A549 (cell line): ENCODE results near the gene HLCS. TPM values are rescaled to one million over a fixed set of nuclear protein-coding genes. Genes with fewer than 3 reads are reported as not detected.
A peak's percentile ranks its signal among the peaks of the same experiment; 100 is the strongest.

ENCODE experiments used
- ATAC-seq, 2 experiments: fragments of 200-7000 bp in 1 of 2; fragments of >200 bp in 1 of 2; cut with Nextera tagmentation in 1 of 2; cut with Tn5 transposase in 1 of 2; 3 replicates each; pipeline versions ENCODE4 v1.8.0 to v1.9.1; 2018 to 2020; ENCODE audit warnings: mild to moderate bottlenecking in 1 of 2, moderate library complexity in 1 of 2
- CTCF ChIA-PET: fragments of 300-600 bp; sonication (Branson Sonifier 250); formaldehyde crosslinking; extraction: SDS; loops from one replicate; lab custom pipeline; 2021; ENCODE audit warnings: antibody characterized with exemption, inconsistent platforms; lab: Yijun Ruan, JAX
- POLR2A ChIA-PET: fragments of 350-600 bp; formaldehyde crosslinking; extraction: SDS; loops from one replicate; lab custom pipeline; 2021; ENCODE audit warnings: antibody characterized with exemption, inconsistent platforms; lab: Yijun Ruan, JAX
- DNase-seq, 2 experiments: peaks; one replicate each; pipeline versions ENCODE4 v3.0.0 to v3.0.0-alpha.2; 2011 to 2016; ENCODE audit warnings: low read depth in 1 of 2, low spot score in 1 of 2
- FAIRE-seq: peaks from 2 replicates; lab custom pipeline; 2011; peaks lifted over from hg19 to GRCh38; lab: Jason Lieb, UNC
- H3K27ac ChIP-seq, 2 experiments: fragments of >200 bp; sonication (Bioruptor Twin); formaldehyde crosslinking; 3 replicates each; pipeline ENCODE4 v1.5.1; 2016 to 2017
- H3K4me1 ChIP-seq: fragments of >200 bp; sonication (Bioruptor Twin); formaldehyde crosslinking; 3 replicates; pipeline ENCODE4 v1.6.1; 2016
- H3K4me2 ChIP-seq: fragments of >200 bp; sonication (Bioruptor Twin); formaldehyde crosslinking; 3 replicates; pipeline ENCODE4 v1.6.1; 2016
- H3K4me3 ChIP-seq: fragments of >200 bp; sonication (Bioruptor Twin); formaldehyde crosslinking; 3 replicates; pipeline ENCODE4 v1.5.1; 2016
- H3K9me3 ChIP-seq: fragments of >200 bp; sonication (Bioruptor Twin); formaldehyde crosslinking; 3 replicates; pipeline ENCODE4 v1.6.1; 2016
- BCL3 ChIP-seq: fragments of >200 bp; sonication (Bioruptor Twin); formaldehyde crosslinking; IDR thresholded peaks from 3 replicates; pipeline ENCODE4 v1.6.1; 2016
- CBX8 ChIP-seq: fragments of 200-600 bp; sonication (generic); IDR thresholded peaks from 2 replicates; pipeline ENCODE4 v1.6.1; 2016
- CEBPB ChIP-seq, 2 experiments: fragments of >200 bp in 1 of 2; sonication (Bioruptor Twin) in 1 of 2; formaldehyde crosslinking in 1 of 2; IDR thresholded peaks; 2 replicates each; pipeline ENCODE4 v1.6.1; 2012 to 2016
- CHD4 ChIP-seq: fragments of 200-600 bp; sonication (generic); IDR thresholded peaks from 2 replicates; pipeline ENCODE4 v1.6.1; 2016; ENCODE audit warnings: antibody characterized with exemption, mild to moderate bottlenecking, borderline replicate concordance
- CTCF ChIP-seq: fragments of >200 bp; sonication (Bioruptor Twin); formaldehyde crosslinking; IDR thresholded peaks from 3 replicates; pipeline ENCODE4 v1.5.1; 2016
- EHF ChIP-seq: fragments of 250-450 bp; sonication (Bioruptor Pico); IDR thresholded peaks from 2 replicates; pipeline ENCODE4 v1.5.0; 2020; ENCODE audit warnings: mild to moderate bottlenecking
- EHMT2 ChIP-seq: fragments of 200-600 bp; sonication (generic); IDR thresholded peaks from 2 replicates; pipeline ENCODE4 v1.6.1; 2016; ENCODE audit warnings: antibody characterized with exemption, low read depth, mild to moderate bottlenecking, moderate library complexity
- EP300 ChIP-seq, 2 experiments: fragments of >200 bp; sonication (Bioruptor Twin); formaldehyde crosslinking; IDR thresholded peaks; 2 replicates in 1 of 2; 3 replicates in 1 of 2; pipeline ENCODE4 v1.6.1; 2016 to 2017
- FOSB ChIP-seq: fragments of 250-450 bp; sonication (Bioruptor Pico); IDR thresholded peaks from 2 replicates; pipeline ENCODE4 v1.5.0; 2020; ENCODE audit warnings: mild to moderate bottlenecking, moderate library complexity
- FOSL2 ChIP-seq, 2 experiments: fragments of 450-650 bp in 1 of 2; fragments of >200 bp in 1 of 2; sonication (Bioruptor Twin) in 1 of 2; formaldehyde crosslinking; IDR thresholded peaks; 2 replicates each; pipeline versions ENCODE4 v1.5.0 to v1.6.1; 2016 to 2020; ENCODE audit warnings: mild to moderate bottlenecking in 1 of 2, moderate library complexity in 1 of 2
- GATA3 ChIP-seq: IDR thresholded peaks from 2 replicates; pipeline ENCODE4 v1.6.1; 2012; ENCODE audit warnings: borderline replicate concordance
- HOXA7 ChIP-seq: fragments of 250-450 bp; sonication (Bioruptor Pico); IDR thresholded peaks from 2 replicates; pipeline ENCODE4 v1.5.0; 2020; ENCODE audit warnings: mild to moderate bottlenecking, moderate library complexity
- KDM1A ChIP-seq: fragments of 200-600 bp; sonication (generic); IDR thresholded peaks from 2 replicates; pipeline ENCODE4 v1.6.1; 2016; ENCODE audit warnings: low read depth, mild to moderate bottlenecking
- MAX ChIP-seq: IDR thresholded peaks from 2 replicates; pipeline ENCODE4 v1.6.1; 2012
- MYC ChIP-seq: IDR thresholded peaks from 2 replicates; pipeline ENCODE4 v1.6.1; 2012; ENCODE audit warnings: mild to moderate bottlenecking, inconsistent platforms, low read length, improper control_type of control experiment, borderline replicate concordance
- PBX3 ChIP-seq: IDR thresholded peaks from 2 replicates; pipeline ENCODE4 v1.6.1; 2012
- POLR2A ChIP-seq: IDR thresholded peaks from 2 replicates; pipeline ENCODE4 v1.6.1; 2012; ENCODE audit warnings: mild to moderate bottlenecking, low read length
- RAD21 ChIP-seq, 2 experiments: fragments of >200 bp in 1 of 2; sonication (Bioruptor Twin) in 1 of 2; formaldehyde crosslinking in 1 of 2; IDR thresholded peaks in 1 of 2; conservative IDR thresholded peaks in 1 of 2; 2 replicates in 1 of 2; 3 replicates in 1 of 2; pipeline ENCODE4 v1.6.1; 2012 to 2018; ENCODE audit warnings: inconsistent platforms in 1 of 2
- RCOR1 ChIP-seq: fragments of 150-350 bp; IDR thresholded peaks from 2 replicates; pipeline ENCODE4 v1.6.1; 2014; ENCODE audit warnings: antibody characterized with exemption, low read length, low read depth
- RFX5 ChIP-seq: fragments of 450-650 bp; IDR thresholded peaks from 2 replicates; pipeline ENCODE4 v1.7.1; 2014; ENCODE audit warnings: antibody characterized with exemption, mild to moderate bottlenecking, moderate library complexity
- RNF2 ChIP-seq: fragments of 200-600 bp; sonication (generic); IDR thresholded peaks from 2 replicates; pipeline ENCODE4 v1.6.1; 2016; ENCODE audit warnings: low read depth, mild to moderate bottlenecking, antibody characterized with exemption, moderate library complexity, borderline replicate concordance
- SMC3 ChIP-seq: fragments of >200 bp; sonication (Bioruptor Twin); formaldehyde crosslinking; IDR thresholded peaks from 3 replicates; pipeline ENCODE4 v1.6.1; 2018; ENCODE audit warnings: inconsistent platforms
- SREBF2 ChIP-seq: fragments of 450-650 bp; IDR thresholded peaks from 2 replicates; pipeline ENCODE4 v1.6.1; 2014; ENCODE audit warnings: mild to moderate bottlenecking, moderate library complexity
- TFCP2L1 ChIP-seq: fragments of 250-450 bp; sonication (Bioruptor Pico); IDR thresholded peaks from 2 replicates; pipeline ENCODE4 v1.5.0; 2021; ENCODE audit warnings: mild to moderate bottlenecking
- WGBS: methylation state at CpG from one replicate; pipeline ENCODE4 v1.1.6; 2017; ENCODE audit errors: missing lambda C conversion rate; 5-methylcytosine and 5-hydroxymethylcytosine counted together
- polyA plus RNA-seq, 4 experiments: library from polyadenylated mRNA; depleted of rRNA in 3 of 4; stranded (reverse); fragments of >200 nt; fragmentation: RNase III in 1 of 4; extraction: RNeasy Plus Mini Kit Qiagen cat#74134 plus additional on column Dnase treatment in 1 of 4; gene quantifications; 2 replicates in 3 of 4; 3 replicates in 1 of 4; pipeline ENCODE4 v1.2.3, GENCODE V29; 2011 to 2017

The HLCS gene
- polyA plus RNA-seq, 2 of the 4 experiments (the other 2 are of a cell fraction), result 8.4 to 24.3 TPM

- no peak for FAIRE-seq
- CTCF ChIA-PET, result interaction anchor here (0.6 to 2.0 kb wide), 28 partner anchors 9 to 495 kb away, joined by 3 to 16 read pairs (median 3); no protein-coding TSS in a partner anchor
- H3K4me2 ChIP-seq, result peak overlapping the region; percentile 60
- 9% methylated on average over 8 of the region's 8 CpGs for WGBS
- H3K9me3 ChIP-seq, result no peaks in the 10 kb centered on the region
- no peak overlapping the region for H3K4me3 ChIP-seq
- ATAC-seq, result peak; percentile 92 to 97
- no peak for TF ChIP-seq RCOR1
- peak; percentile 33; the same call in 1 of the 2 replicates for TF ChIP-seq MAX
- no peak for TF ChIP-seq SREBF2
- TF ChIP-seq FOSB (CRISPR knock-in tag), result no peak
- no peak for TF ChIP-seq EP300 (IDR thresholded peaks at IDR 0.05)
- TF ChIP-seq CEBPB (IDR thresholded peaks at IDR 0.05), result no peak
- TF ChIP-seq GATA3, result no peak
- TF ChIP-seq PBX3, result no peak
- TF ChIP-seq HOXA7, result no peak
- TF ChIP-seq CBX8, result no peak
- peak; percentile 78 to 79 for TF ChIP-seq RAD21 (conservative IDR thresholded peaks at IDR 0.05 in 1 of 2, IDR thresholded peaks at IDR 0.05 in 1 of 2)
- no peak for TF ChIP-seq RNF2
- peak; percentile 77 for TF ChIP-seq SMC3
- TF ChIP-seq KDM1A, result no peak
- no peak for TF ChIP-seq BCL3
- TF ChIP-seq CHD4, result no peak
- TF ChIP-seq CTCF, result peak; percentile 67
- H3K4me1 ChIP-seq, result peaks cover 43% of the 10 kb centered on the region
- peak overlapping the region; percentile 74 to 95 for H3K27ac ChIP-seq
- POLR2A ChIA-PET, result interaction anchor here (1.1 to 1.3 kb wide), 2 partner anchors 33 to 488 kb away, joined by 6 to 7 read pairs; no protein-coding TSS in a partner anchor
- DNase-seq, result peak; percentile 43 to 84
These were observed 48.9 kb downstream of the HLCS start for GRCh38 chr21:36917471-36918158.

GRCh38 chr21:36916718-36917117 is 49.8 kb downstream of the HLCS start:
- no peaks in the 10 kb centered on the region for H3K9me3 ChIP-seq
- ATAC-seq, result no peak
- no peak overlapping the region for H3K4me3 ChIP-seq
- ChIA-PET POLR2A (interaction anchor here (1.3 kb wide), 1 partner anchor 33 kb away, joined by 7 read pairs; no protein-coding TSS in a partner anchor), CTCF (interaction anchor here (0.8 to 2.0 kb wide), 13 partner anchors 10 to 494 kb away, joined by 3 to 16 read pairs (median 5); no protein-coding TSS in a partner anchor)
- WGBS, result 98% methylated on average over 3 of the region's 3 CpGs
- H3K4me1 ChIP-seq, result peaks cover 51% of the 10 kb centered on the region
- H3K27ac ChIP-seq, result peak overlapping the region; percentile 74 to 95
- H3K4me2 ChIP-seq, result peak overlapping the region; percentile 60
- TF ChIP-seq EHF (CRISPR knock-in tag) (no peak), RFX5 (no peak), POLR2A (no peak), TFCP2L1 (CRISPR knock-in tag) (no peak), FOSL2 (IDR thresholded peaks at IDR 0.05) (no peak), FOSL2 (CRISPR knock-in tag; IDR thresholded peaks at IDR 0.05) (no peak), EHMT2 (no peak), MYC (no peak)
- DNase-seq, result no peak
- no peak for FAIRE-seq
